ENCODE results near the gene ZBTB1. TPM values are rescaled to one million over a fixed set of nuclear protein-coding genes. Genes with fewer than 3 reads are reported as not detected.
A peak's percentile ranks its signal among the peaks of the same experiment; 100 is the strongest.

The ZBTB1 gene
- total and polyA plus RNA-seq, 10 of the 15 experiments (the other 5 are each of a cell fraction or from before 2014, with no cell fraction given) = 12.3 to 127 (median 40.0) TPM

DNA sequence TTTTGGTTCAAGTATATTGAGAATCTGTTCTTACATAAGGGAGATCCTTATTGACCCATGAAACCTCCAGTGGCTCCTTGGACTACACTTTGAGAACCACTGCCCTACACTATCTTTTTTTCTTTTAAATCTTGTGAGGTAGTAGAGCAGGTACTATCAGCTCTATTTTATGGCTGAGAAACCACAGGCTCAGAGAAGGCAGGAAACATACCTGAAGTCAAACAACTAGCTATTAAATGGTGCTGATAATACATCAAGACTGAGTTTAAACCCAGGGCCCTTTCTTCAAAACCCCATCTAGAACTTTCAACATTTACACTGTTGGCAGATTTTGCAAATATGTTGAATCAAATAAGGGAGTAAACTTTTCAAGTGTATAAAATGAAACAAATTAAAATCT lies 7.8 kb upstream of the ZBTB1 start:
- in situ Hi-C loops (cut with MboI) = no loop called here
- no peak overlapping the region for H3K4me2 ChIP-seq (ENCODE audit: control insufficient read depth, insufficient read depth)
- no TSS peak for BruUV-seq (replicated peaks)
- intact Hi-C loops (cut with micrococcal nuclease; ENCODE audit: unreplicated experiment) = no loop called here
- peaks cover 57% of the 10 kb centered on the region for H3K79me2 ChIP-seq (ENCODE audit: control insufficient read depth, insufficient read depth, low read length)
- ChIA-PET RAD21 (ENCODE audit: unreplicated experiment) (interaction anchor here (0.6 to 2.3 kb wide), 10 partner anchors 13 to 159 kb away, joined by 3 to 14 read pairs (median 4); no protein-coding TSS in a partner anchor), CTCF (interaction anchor here (1.0 to 6.3 kb wide), 14 partner anchors 12 to 490 kb away, joined by 3 to 43 read pairs (median 6); partner anchors contain the start of gene FNTB), SMC1A (ENCODE audit: uncharacterized antibody, unreplicated experiment) (interaction anchor here (0.8 to 6.4 kb wide), 18 partner anchors 8 to 153 kb away, joined by 3 to 51 read pairs (median 4); no protein-coding TSS in a partner anchor), POLR2A (interaction anchor here (1.0 to 1.8 kb wide), 4 partner anchors 12 to 41 kb away, joined by 3 to 5 read pairs (median 4); partner anchors contain the start of gene AKAP5)
- H3K27ac ChIP-seq (ENCODE audit: control insufficient read depth, insufficient read depth) = no peak overlapping the region
- H3K4me3 ChIP-seq = no peak overlapping the region
- H3K4me1 ChIP-seq (ENCODE audit: control insufficient read depth, insufficient read depth, low read length) = 0 out of 2 replicates have a peak, but pooled peaks cover 3% of the 10 kb centered on the region
- H4K20me1 ChIP-seq (ENCODE audit: control insufficient read depth, insufficient read depth) = no peaks in the 10 kb centered on the region
- no peaks in the 10 kb centered on the region for H3K27me3 ChIP-seq (replicated peaks in 1 of 2; ENCODE audit: control insufficient read depth in 2 of 2, insufficient read depth in 2 of 2, low read length in 1 of 2)
- DNase-seq (ENCODE audit: low read depth, low spot score) = no peak
- no peak for FAIRE-seq
- H3K9ac ChIP-seq (ENCODE audit: control insufficient read depth, insufficient read depth, low read length) = no peak overlapping the region
- H3K9me3 ChIP-seq (replicated peaks; ENCODE audit: control insufficient read depth, insufficient read depth, low read length) = no peaks in the 10 kb centered on the region
- H3K36me3 ChIP-seq (ENCODE audit: control insufficient read depth in 2 of 2, insufficient read depth in 2 of 2, low read length in 1 of 2) = peaks cover 0 to 7% of the 10 kb centered on the region in 2 experiments; a peak in 1 of 4 replicates
- ATAC-seq = peak; percentile 10; the same call in 2 of the 3 replicates
- H2AFZ ChIP-seq (ENCODE audit: control insufficient read depth, low read depth, low read length) = no peak overlapping the region
- TF ChIP-seq ESRRA (IDR thresholded peaks at IDR 0.05; ENCODE audit: low read length) (no peak), CHD4 (IDR thresholded peaks at IDR 0.05) (no peak), POLR2AphosphoS5 (IDR thresholded peaks at IDR 0.05; ENCODE audit: low read length) (no peak), YY1 (IDR thresholded peaks at IDR 0.05; ENCODE audit: low read depth, low read length) (no peak), TCF7 (IDR thresholded peaks at IDR 0.05; ENCODE audit: borderline replicate concordance) (no peak), CEBPB (IDR thresholded peaks at IDR 0.05; ENCODE audit: borderline replicate concordance in 1 of 2, low read depth in 2 of 2, low read length in 2 of 2) (no peak), STAT1 (conservative IDR thresholded peaks at IDR 0.05) (no peak), GATAD2B (conservative IDR thresholded peaks at IDR 0.05; ENCODE audit: low read depth) (no peak), ZNF622 (IDR thresholded peaks at IDR 0.05) (no peak), RUNX3 (IDR thresholded peaks at IDR 0.05; ENCODE audit: low read length) (no peak), SMC3 (IDR thresholded peaks at IDR 0.05; ENCODE audit: borderline replicate concordance, low read length) (no peak), RELA (IDR thresholded peaks at IDR 0.05; ENCODE audit: borderline replicate concordance, partially characterized antibody) (no peak), NR2C2 (IDR thresholded peaks at IDR 0.05; ENCODE audit: borderline replicate concordance, control insufficient read depth, insufficient read length, low read depth) (no peak), SRF (IDR thresholded peaks at IDR 0.05; ENCODE audit: low read depth in 2 of 2, low read length in 2 of 2) (no peak)
- TF ChIP-seq, protein P1, sequence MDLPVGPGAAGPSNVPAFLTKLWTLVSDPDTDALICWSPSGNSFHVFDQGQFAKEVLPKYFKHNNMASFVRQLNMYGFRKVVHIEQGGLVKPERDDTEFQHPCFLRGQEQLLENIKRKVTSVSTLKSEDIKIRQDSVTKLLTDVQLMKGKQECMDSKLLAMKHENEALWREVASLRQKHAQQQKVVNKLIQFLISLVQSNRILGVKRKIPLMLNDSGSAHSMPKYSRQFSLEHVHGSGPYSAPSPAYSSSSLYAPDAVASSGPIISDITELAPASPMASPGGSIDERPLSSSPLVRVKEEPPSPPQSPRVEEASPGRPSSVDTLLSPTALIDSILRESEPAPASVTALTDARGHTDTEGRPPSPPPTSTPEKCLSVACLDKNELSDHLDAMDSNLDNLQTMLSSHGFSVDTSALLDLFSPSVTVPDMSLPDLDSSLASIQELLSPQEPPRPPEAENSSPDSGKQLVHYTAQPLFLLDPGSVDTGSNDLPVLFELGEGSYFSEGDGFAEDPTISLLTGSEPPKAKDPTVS (IDR thresholded peaks at IDR 0.05; ENCODE audit: low read depth, low read length) = no peak
- TF ChIP-seq, protein P2, sequence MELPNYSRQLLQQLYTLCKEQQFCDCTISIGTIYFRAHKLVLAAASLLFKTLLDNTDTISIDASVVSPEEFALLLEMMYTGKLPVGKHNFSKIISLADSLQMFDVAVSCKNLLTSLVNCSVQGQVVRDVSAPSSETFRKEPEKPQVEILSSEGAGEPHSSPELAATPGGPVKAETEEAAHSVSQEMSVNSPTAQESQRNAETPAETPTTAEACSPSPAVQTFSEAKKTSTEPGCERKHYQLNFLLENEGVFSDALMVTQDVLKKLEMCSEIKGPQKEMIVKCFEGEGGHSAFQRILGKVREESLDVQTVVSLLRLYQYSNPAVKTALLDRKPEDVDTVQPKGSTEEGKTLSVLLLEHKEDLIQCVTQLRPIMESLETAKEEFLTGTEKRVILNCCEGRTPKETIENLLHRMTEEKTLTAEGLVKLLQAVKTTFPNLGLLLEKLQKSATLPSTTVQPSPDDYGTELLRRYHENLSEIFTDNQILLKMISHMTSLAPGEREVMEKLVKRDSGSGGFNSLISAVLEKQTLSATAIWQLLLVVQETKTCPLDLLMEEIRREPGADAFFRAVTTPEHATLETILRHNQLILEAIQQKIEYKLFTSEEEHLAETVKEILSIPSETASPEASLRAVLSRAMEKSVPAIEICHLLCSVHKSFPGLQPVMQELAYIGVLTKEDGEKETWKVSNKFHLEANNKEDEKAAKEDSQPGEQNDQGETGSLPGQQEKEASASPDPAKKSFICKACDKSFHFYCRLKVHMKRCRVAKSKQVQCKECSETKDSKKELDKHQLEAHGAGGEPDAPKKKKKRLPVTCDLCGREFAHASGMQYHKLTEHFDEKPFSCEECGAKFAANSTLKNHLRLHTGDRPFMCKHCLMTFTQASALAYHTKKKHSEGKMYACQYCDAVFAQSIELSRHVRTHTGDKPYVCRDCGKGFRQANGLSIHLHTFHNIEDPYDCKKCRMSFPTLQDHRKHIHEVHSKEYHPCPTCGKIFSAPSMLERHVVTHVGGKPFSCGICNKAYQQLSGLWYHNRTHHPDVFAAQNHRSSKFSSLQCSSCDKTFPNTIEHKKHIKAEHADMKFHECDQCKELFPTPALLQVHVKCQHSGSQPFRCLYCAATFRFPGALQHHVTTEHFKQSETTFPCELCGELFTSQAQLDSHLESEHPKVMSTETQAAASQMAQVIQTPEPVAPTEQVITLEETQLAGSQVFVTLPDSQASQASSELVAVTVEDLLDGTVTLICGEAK (IDR thresholded peaks at IDR 0.05; ENCODE audit: borderline replicate concordance) = no peak
- TF ChIP-seq, protein P3, sequence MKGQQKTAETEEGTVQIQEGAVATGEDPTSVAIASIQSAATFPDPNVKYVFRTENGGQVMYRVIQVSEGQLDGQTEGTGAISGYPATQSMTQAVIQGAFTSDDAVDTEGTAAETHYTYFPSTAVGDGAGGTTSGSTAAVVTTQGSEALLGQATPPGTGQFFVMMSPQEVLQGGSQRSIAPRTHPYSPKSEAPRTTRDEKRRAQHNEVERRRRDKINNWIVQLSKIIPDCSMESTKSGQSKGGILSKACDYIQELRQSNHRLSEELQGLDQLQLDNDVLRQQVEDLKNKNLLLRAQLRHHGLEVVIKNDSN (IDR thresholded peaks at IDR 0.05; ENCODE audit: borderline replicate concordance, extremely low read length, insufficient read depth, low read depth, low read length) = no peak
- TF ChIP-seq, protein P4, sequence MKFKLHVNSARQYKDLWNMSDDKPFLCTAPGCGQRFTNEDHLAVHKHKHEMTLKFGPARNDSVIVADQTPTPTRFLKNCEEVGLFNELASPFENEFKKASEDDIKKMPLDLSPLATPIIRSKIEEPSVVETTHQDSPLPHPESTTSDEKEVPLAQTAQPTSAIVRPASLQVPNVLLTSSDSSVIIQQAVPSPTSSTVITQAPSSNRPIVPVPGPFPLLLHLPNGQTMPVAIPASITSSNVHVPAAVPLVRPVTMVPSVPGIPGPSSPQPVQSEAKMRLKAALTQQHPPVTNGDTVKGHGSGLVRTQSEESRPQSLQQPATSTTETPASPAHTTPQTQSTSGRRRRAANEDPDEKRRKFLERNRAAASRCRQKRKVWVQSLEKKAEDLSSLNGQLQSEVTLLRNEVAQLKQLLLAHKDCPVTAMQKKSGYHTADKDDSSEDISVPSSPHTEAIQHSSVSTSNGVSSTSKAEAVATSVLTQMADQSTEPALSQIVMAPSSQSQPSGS (IDR thresholded peaks at IDR 0.05; ENCODE audit: low read length) = no peak

All from GM12878 (cell line).